SK-N-SH (cell line): ENCODE measurements around the gene RUFY4. TPM values are rescaled to one million over a fixed set of nuclear protein-coding genes. Genes with fewer than 3 reads are reported as not detected.

Source experiments
- CTCF ChIA-PET: fragments of 300-600, 350-600 bp; formaldehyde crosslinking; extraction: SDS; loops from one replicate; lab custom pipeline; 2021; lab: Yijun Ruan, JAX
- POLR2A ChIA-PET: fragments of 350-600 bp; sonication (Branson Sonifier 250); formaldehyde crosslinking; extraction: SDS; loops from one replicate; lab custom pipeline; 2020; ENCODE audit warnings: antibody characterized with exemption, inconsistent platforms; lab: Yijun Ruan, JAX
- DNase-seq: peaks from one replicate; pipeline ENCODE4 v3.0.0; 2012
- H2AFZ ChIP-seq: fragments of 200-600 bp; sonication (generic); 2 replicates; pipeline ENCODE4 v1.8.1; 2016; ENCODE audit warnings: antibody characterized with exemption, mild to moderate bottlenecking, low read depth
- H3F3A ChIP-seq: fragments of 200-600 bp; sonication (generic); replicated peaks from 2 replicates; pipeline ENCODE3; 2016; ENCODE audit warnings: antibody characterized with exemption, mild to moderate bottlenecking; ENCODE audit not compliant: insufficient read depth
- H3K27ac ChIP-seq, 2 experiments: fragments of 200-500 bp in 1 of 2; fragments of 200-600 bp in 1 of 2; sonication (Bioruptor generic) in 1 of 2; sonication (generic), shearing (Covaris generic) in 1 of 2; 2 replicates each; pipeline versions ENCODE4 v1.5.1 to v1.6.1; 2014 to 2016; ENCODE audit warnings: low read depth in 2 of 2, inconsistent platforms in 1 of 2, low read length in 1 of 2, mild to moderate bottlenecking in 1 of 2, mixed read lengths in 1 of 2
- H3K27me3 ChIP-seq: fragments of 200-600 bp; sonication (generic), shearing (Covaris generic); 2 replicates; pipeline ENCODE4 v1.6.1; 2016; ENCODE audit warnings: mixed run types; ENCODE audit not compliant: insufficient read depth
- H3K36me3 ChIP-seq, 2 experiments: fragments of 200-500 bp in 1 of 2; fragments of 200-600 bp in 1 of 2; sonication (Bioruptor generic) in 1 of 2; sonication (generic) in 1 of 2; replicated peaks in 1 of 2; 2 replicates each; pipeline versions ENCODE3 to v1.5.1; 2014 to 2016; ENCODE audit warnings: low read length in 1 of 2, mild to moderate bottlenecking in 1 of 2; ENCODE audit not compliant: insufficient read depth in 2 of 2, control insufficient read depth in 1 of 2
- H3K4me1 ChIP-seq, 2 experiments: fragments of 200-500 bp in 1 of 2; fragments of 200-600 bp in 1 of 2; sonication (Bioruptor generic) in 1 of 2; sonication (generic), shearing (Covaris generic) in 1 of 2; 2 replicates each; pipeline versions ENCODE4 v1.5.1 to v1.6.1; 2014 to 2016; ENCODE audit warnings: low read depth in 1 of 2, low read length in 1 of 2, mixed run types in 1 of 2; ENCODE audit not compliant: insufficient read depth in 2 of 2, control insufficient read depth in 1 of 2
- H3K4me2 ChIP-seq: fragments of 200-600 bp; sonication (generic), shearing (Covaris generic); 2 replicates; pipeline ENCODE4 v1.6.1; 2017; ENCODE audit warnings: mixed run types
- H3K4me3 ChIP-seq, 2 experiments: fragments of 200-500 bp in 1 of 2; fragments of 200-600 bp in 1 of 2; sonication (Bioruptor generic) in 1 of 2; sonication (generic), shearing (Covaris generic) in 1 of 2; 2 replicates each; pipeline versions ENCODE4 v1.5.1 to v1.8.1; 2014 to 2016; ENCODE audit warnings: low read depth in 2 of 2, inconsistent platforms in 1 of 2, low read length in 1 of 2, mild to moderate bottlenecking in 1 of 2, mixed read lengths in 1 of 2, moderate library complexity in 1 of 2
- H3K79me2 ChIP-seq: fragments of 200-600 bp; sonication (generic); 2 replicates; pipeline ENCODE4 v1.8.1; 2017; ENCODE audit warnings: mild to moderate bottlenecking; ENCODE audit not compliant: insufficient read depth
- H3K9ac ChIP-seq: fragments of 200-600 bp; sonication (generic); 2 replicates; pipeline ENCODE4 v1.6.1; 2017; ENCODE audit warnings: mixed run types
- H3K9me2 ChIP-seq: fragments of 200-600 bp; sonication (generic); 2 replicates; pipeline ENCODE4 v1.6.1; 2017; ENCODE audit warnings: mixed run types
- H3K9me3 ChIP-seq: fragments of 200-600 bp; sonication (generic); 2 replicates; pipeline ENCODE4 v1.6.1; 2017; ENCODE audit warnings: mixed run types, mild to moderate bottlenecking, moderate library complexity
- H4K20me1 ChIP-seq: fragments of 200-600 bp; sonication (generic); 2 replicates; pipeline ENCODE4 v1.6.1; 2017; ENCODE audit warnings: mild to moderate bottlenecking, mixed run types; ENCODE audit not compliant: insufficient read depth
- CHD2 ChIP-seq: fragments of 150-350 bp; IDR thresholded peaks from 2 replicates; pipeline ENCODE4 v1.6.1; 2018; ENCODE audit warnings: low read length; ENCODE audit not compliant: partially characterized antibody
- EP300 ChIP-seq, 2 experiments: IDR thresholded peaks; 2 replicates each; pipeline versions ENCODE4 v1.4.0 to v1.6.1; 2012; ENCODE audit warnings: borderline replicate concordance in 1 of 2, low read depth in 1 of 2, low read length in 1 of 2
- EZH2phosphoT487 ChIP-seq: fragments of 200-600 bp; sonication (generic); IDR thresholded peaks from 2 replicates; pipeline ENCODE4 v1.6.1; 2017; ENCODE audit warnings: low read depth, mixed run types, mild to moderate bottlenecking, antibody characterized with exemption, moderate library complexity, borderline replicate concordance
- FOXM1 ChIP-seq: IDR thresholded peaks from 2 replicates; pipeline ENCODE4 v1.4.0; 2012; ENCODE audit warnings: low read depth, mild to moderate bottlenecking
- JUND ChIP-seq: IDR thresholded peaks from 2 replicates; pipeline ENCODE4 v1.4.0; 2012
- MXI1 ChIP-seq: IDR thresholded peaks from 2 replicates; pipeline ENCODE4 v1.6.1; 2012; ENCODE audit warnings: mild to moderate bottlenecking, low read depth, low read length, improper control_type of control experiment
- NFIC ChIP-seq: IDR thresholded peaks from 2 replicates; pipeline ENCODE4 v1.4.0; 2012; ENCODE audit warnings: borderline replicate concordance
- NRF1 ChIP-seq: IDR thresholded peaks from 2 replicates; pipeline ENCODE4 v1.6.1; 2012; ENCODE audit warnings: low read depth, mild to moderate bottlenecking, low read length
- POLR2AphosphoS5 ChIP-seq: IDR thresholded peaks from 2 replicates; pipeline ENCODE4 v1.6.1; 2012; ENCODE audit warnings: low read depth, low read length
- RAD21 ChIP-seq: IDR thresholded peaks from 2 replicates; pipeline ENCODE4 v1.6.1; 2012; ENCODE audit warnings: mild to moderate bottlenecking, low read length
- RFX5 ChIP-seq: IDR thresholded peaks from 2 replicates; pipeline ENCODE4 v1.6.1; 2012; ENCODE audit warnings: mild to moderate bottlenecking, improper control_type of control experiment, low read length
- RXRA ChIP-seq: IDR thresholded peaks from 2 replicates; pipeline ENCODE4 v1.4.0; 2012; ENCODE audit warnings: low read depth, mild to moderate bottlenecking, borderline replicate concordance
- TCF12 ChIP-seq: IDR thresholded peaks from 2 replicates; pipeline ENCODE4 v1.4.0; 2012
- TEAD4 ChIP-seq: IDR thresholded peaks from 2 replicates; pipeline ENCODE4 v1.4.0; 2012; ENCODE audit warnings: mild to moderate bottlenecking, borderline replicate concordance; ENCODE audit not compliant: insufficient read depth
- WGBS: methylation state at CpG from one replicate; pipeline ENCODE4 v1.1.6; 2017; ENCODE audit warnings: low lambda C conversion rate; 5-methylcytosine and 5-hydroxymethylcytosine counted together
- polyA plus RNA-seq, 3 experiments: library from polyadenylated mRNA; depleted of rRNA; stranded (reverse); fragments of >200 nt; gene quantifications; 2 replicates each; pipeline ENCODE4 v1.2.3, GENCODE V29; 2012
- TF ChIP-seq, protein P1 (sequence below): IDR thresholded peaks from 2 replicates; pipeline ENCODE4 v1.4.0; 2012; ENCODE audit warnings: low read depth
- TF ChIP-seq, protein P2 (sequence below): IDR thresholded peaks from 2 replicates; pipeline ENCODE4 v1.4.0; 2012; ENCODE audit warnings: low read depth, borderline replicate concordance
- TF ChIP-seq, protein P3 (sequence below): IDR thresholded peaks from 2 replicates; pipeline ENCODE4; 2012
- TF ChIP-seq, protein P4 (sequence below): fragments of 200-600 bp; sonication (generic); IDR thresholded peaks from 2 replicates; pipeline ENCODE4 v1.6.1; 2017; ENCODE audit warnings: antibody characterized with exemption, mild to moderate bottlenecking, moderate library complexity

The RUFY4 gene
- polyA plus RNA-seq, 1 of the 3 experiments (the other 2 are of a cell fraction) = not detected

DNA sequence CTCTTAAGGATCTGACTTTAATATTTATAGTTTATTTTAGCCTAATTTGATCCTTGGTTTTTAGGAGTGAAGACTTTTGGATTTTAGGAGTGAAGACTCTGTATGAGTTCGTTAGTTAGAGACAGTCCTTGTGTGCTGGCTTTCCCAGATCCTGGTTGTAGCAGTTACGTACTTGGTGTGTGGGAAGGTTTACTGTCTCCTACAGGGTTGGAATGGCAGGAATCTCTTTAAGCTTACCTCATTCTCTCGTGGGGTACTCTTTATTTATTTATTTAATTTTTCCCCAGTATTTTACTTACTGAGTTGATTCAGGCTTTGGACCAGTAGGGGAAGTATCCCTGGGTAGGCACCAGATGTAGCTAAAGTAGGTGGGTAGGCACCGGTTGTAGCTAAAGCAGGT lies 54.9 kb downstream of the RUFY4 start:
- POLR2A ChIA-PET = no interaction called here
- no peaks in the 10 kb centered on the region for H3K36me3 ChIP-seq
- H3K9me3 ChIP-seq = no peaks in the 10 kb centered on the region
- H3K9ac ChIP-seq = no peak overlapping the region
- H2AFZ ChIP-seq = no peak overlapping the region
- no peak overlapping the region for H3K4me2 ChIP-seq
- DNase-seq = no peak
- no peaks in the 10 kb centered on the region for H3F3A ChIP-seq
- no peaks in the 10 kb centered on the region for H3K79me2 ChIP-seq
- H3K4me1 ChIP-seq = no peaks in the 10 kb centered on the region
- WGBS = 51% methylated on average over 4 of the region's 4 CpGs
- H3K4me3 ChIP-seq = no peak overlapping the region
- H3K27me3 ChIP-seq = peaks cover 18% of the 10 kb centered on the region
- no peaks in the 10 kb centered on the region for H4K20me1 ChIP-seq
- TF ChIP-seq TCF12 (no peak), EP300 (IDR thresholded peaks at IDR 0.05; ENCODE audit: borderline replicate concordance in 1 of 2, low read depth in 1 of 2, low read length in 1 of 2) (no peak), JUND (no peak), EZH2phosphoT487 (no peak), RAD21 (no peak), NRF1 (no peak), CHD2 (no peak), RFX5 (no peak), POLR2AphosphoS5 (no peak), NFIC (no peak), MXI1 (no peak), FOXM1 (no peak), RXRA (no peak), TEAD4 (no peak)
- TF ChIP-seq, protein P1, sequence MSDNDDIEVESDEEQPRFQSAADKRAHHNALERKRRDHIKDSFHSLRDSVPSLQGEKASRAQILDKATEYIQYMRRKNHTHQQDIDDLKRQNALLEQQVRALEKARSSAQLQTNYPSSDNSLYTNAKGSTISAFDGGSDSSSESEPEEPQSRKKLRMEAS = no peak
- TF ChIP-seq, protein P2, sequence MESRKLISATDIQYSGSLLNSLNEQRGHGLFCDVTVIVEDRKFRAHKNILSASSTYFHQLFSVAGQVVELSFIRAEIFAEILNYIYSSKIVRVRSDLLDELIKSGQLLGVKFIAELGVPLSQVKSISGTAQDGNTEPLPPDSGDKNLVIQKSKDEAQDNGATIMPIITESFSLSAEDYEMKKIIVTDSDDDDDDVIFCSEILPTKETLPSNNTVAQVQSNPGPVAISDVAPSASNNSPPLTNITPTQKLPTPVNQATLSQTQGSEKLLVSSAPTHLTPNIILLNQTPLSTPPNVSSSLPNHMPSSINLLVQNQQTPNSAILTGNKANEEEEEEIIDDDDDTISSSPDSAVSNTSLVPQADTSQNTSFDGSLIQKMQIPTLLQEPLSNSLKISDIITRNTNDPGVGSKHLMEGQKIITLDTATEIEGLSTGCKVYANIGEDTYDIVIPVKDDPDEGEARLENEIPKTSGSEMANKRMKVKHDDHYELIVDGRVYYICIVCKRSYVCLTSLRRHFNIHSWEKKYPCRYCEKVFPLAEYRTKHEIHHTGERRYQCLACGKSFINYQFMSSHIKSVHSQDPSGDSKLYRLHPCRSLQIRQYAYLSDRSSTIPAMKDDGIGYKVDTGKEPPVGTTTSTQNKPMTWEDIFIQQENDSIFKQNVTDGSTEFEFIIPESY = no peak
- TF ChIP-seq, protein P3, sequence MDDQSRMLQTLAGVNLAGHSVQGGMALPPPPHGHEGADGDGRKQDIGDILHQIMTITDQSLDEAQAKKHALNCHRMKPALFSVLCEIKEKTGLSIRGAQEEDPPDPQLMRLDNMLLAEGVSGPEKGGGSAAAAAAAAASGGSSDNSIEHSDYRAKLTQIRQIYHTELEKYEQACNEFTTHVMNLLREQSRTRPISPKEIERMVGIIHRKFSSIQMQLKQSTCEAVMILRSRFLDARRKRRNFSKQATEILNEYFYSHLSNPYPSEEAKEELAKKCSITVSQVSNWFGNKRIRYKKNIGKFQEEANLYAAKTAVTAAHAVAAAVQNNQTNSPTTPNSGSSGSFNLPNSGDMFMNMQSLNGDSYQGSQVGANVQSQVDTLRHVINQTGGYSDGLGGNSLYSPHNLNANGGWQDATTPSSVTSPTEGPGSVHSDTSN = no peak
- TF ChIP-seq, all 33 proteins: peak for 0
- CTCF ChIA-PET = interaction anchor here (1.5 kb wide), 1 partner anchor 55 kb away, joined by 4 read pairs; the partner anchor contains the start of gene RUFY4
- no peak overlapping the region for H3K27ac ChIP-seq
- H3K9me2 ChIP-seq = no peaks in the 10 kb centered on the region

DNA sequence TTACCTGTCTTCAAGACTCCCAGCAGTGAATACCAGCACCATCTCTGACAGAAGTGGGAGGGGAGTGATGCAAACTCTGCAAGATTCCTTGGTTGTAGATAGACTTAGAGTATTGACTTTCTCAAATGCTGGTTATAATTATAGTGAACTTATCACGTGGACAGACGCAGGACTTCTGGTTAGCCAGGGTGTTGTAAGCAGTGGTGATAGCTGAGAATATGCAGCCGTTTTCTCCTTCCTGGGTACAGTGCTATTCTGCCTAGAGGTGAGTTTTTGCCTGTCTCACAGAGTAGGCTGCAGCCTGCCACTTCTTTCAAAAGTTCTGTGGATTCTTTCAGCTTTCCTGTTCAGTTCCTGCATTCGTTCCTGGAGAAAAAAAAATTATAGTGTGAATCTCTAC lies 56.0 kb downstream of the RUFY4 start:
- DNase-seq = no peak
- 26% methylated on average over 4 of the region's 4 CpGs for WGBS

More for the DNA sequence above, 56.0 kb downstream of the RUFY4 start:
- peaks cover 18% of the 10 kb centered on the region for H3K27me3 ChIP-seq
- H3K27ac ChIP-seq = no peak overlapping the region
- H3F3A ChIP-seq = no peaks in the 10 kb centered on the region
- H3K9me3 ChIP-seq = no peaks in the 10 kb centered on the region
- no peaks in the 10 kb centered on the region for H4K20me1 ChIP-seq
- CTCF ChIA-PET = no interaction called here
- POLR2A ChIA-PET = no interaction called here
- TF ChIP-seq, protein P2 = no peak
- TF ChIP-seq MXI1 (no peak), NRF1 (no peak), FOXM1 (no peak), RFX5 (no peak), CHD2 (no peak)
- TF ChIP-seq, protein P4, sequence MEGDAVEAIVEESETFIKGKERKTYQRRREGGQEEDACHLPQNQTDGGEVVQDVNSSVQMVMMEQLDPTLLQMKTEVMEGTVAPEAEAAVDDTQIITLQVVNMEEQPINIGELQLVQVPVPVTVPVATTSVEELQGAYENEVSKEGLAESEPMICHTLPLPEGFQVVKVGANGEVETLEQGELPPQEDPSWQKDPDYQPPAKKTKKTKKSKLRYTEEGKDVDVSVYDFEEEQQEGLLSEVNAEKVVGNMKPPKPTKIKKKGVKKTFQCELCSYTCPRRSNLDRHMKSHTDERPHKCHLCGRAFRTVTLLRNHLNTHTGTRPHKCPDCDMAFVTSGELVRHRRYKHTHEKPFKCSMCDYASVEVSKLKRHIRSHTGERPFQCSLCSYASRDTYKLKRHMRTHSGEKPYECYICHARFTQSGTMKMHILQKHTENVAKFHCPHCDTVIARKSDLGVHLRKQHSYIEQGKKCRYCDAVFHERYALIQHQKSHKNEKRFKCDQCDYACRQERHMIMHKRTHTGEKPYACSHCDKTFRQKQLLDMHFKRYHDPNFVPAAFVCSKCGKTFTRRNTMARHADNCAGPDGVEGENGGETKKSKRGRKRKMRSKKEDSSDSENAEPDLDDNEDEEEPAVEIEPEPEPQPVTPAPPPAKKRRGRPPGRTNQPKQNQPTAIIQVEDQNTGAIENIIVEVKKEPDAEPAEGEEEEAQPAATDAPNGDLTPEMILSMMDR = no peak
- no peak overlapping the region for H3K9ac ChIP-seq
- no peak overlapping the region for H3K4me2 ChIP-seq
- H2AFZ ChIP-seq = no peak overlapping the region
- H3K36me3 ChIP-seq = no peaks in the 10 kb centered on the region
- no peaks in the 10 kb centered on the region for H3K9me2 ChIP-seq
- H3K4me3 ChIP-seq = no peak overlapping the region
- no peaks in the 10 kb centered on the region for H3K4me1 ChIP-seq
- no peaks in the 10 kb centered on the region for H3K79me2 ChIP-seq
